Measurements from ENCODE around the gene GAP43. TPM values are rescaled to one million over a fixed set of nuclear protein-coding genes. Genes with fewer than 3 reads are reported as not detected.

Gene GAP43
- total RNA-seq, 1 donor from 2014 or later, result 17.4 TPM

DNA sequence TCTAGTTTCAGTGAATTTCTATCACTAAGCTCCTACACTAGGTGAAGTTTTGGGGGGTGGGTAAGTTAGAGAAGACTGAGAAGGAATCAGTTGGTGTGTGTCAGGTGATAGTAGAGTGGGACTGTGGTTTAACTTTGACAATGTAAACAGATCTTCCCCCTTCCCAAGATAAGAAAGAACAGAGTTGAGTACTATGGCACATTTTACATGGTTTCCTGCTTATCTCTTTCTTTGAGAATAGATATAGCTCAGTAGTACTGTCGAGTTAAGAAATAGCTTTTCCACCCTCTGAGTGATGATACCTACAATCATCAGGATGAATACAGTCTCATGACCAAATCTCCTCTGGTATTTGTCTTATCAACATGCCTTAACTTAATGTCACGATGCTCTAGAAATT lies 42.8 kb downstream of the GAP43 start:
- Mint-ChIP-seq H3K36me3 (ENCODE audit: low read depth, unreplicated experiment) (no peaks in the 10 kb centered on the region), H3K27ac (ENCODE audit: unreplicated experiment) (no peak overlapping the region), H3K4me1 (ENCODE audit: low read depth, unreplicated experiment) (peaks cover 52% of the 10 kb centered on the region), H3K4me3 (ENCODE audit: unreplicated experiment) (no peak overlapping the region), H3K27me3 (ENCODE audit: low read depth, unreplicated experiment) (no peaks in the 10 kb centered on the region), H3K9me3 (ENCODE audit: unreplicated experiment) (no peaks in the 10 kb centered on the region)
- peak; percentile 40 for DNase-seq (ENCODE audit: low read depth)
- Histone ChIP-seq H3K9ac (ENCODE audit: low read length) (no peak overlapping the region), H3K27ac (ENCODE audit: low read depth, low read length) (no peak overlapping the region), H3K4me1 (ENCODE audit: insufficient read depth, low read length) (peaks cover 9% of the 10 kb centered on the region), H3K9me3 (ENCODE audit: insufficient read depth, low read depth, low read length) (no peaks in the 10 kb centered on the region), H3K36me3 (ENCODE audit: insufficient read depth, low read length) (no peaks in the 10 kb centered on the region), H3K27me3 (ENCODE audit: insufficient read depth, low read length) (no peaks in the 10 kb centered on the region), H3K79me2 (ENCODE audit: insufficient read depth, low read length) (no peaks in the 10 kb centered on the region), H3K4me3 (ENCODE audit: insufficient read depth, low read depth, low read length) (no peak overlapping the region), H2AFZ (ENCODE audit: low read depth, low read length) (no peak overlapping the region), H3K4me2 (ENCODE audit: low read length) (peak overlapping the region; percentile 24), H4K20me1 (ENCODE audit: insufficient read depth, low read length) (no peaks in the 10 kb centered on the region)
- no peak for FAIRE-seq
- no peak for TF ChIP-seq EZH2 (IDR thresholded peaks at IDR 0.05; ENCODE audit: insufficient read depth, low read length)

DNA sequence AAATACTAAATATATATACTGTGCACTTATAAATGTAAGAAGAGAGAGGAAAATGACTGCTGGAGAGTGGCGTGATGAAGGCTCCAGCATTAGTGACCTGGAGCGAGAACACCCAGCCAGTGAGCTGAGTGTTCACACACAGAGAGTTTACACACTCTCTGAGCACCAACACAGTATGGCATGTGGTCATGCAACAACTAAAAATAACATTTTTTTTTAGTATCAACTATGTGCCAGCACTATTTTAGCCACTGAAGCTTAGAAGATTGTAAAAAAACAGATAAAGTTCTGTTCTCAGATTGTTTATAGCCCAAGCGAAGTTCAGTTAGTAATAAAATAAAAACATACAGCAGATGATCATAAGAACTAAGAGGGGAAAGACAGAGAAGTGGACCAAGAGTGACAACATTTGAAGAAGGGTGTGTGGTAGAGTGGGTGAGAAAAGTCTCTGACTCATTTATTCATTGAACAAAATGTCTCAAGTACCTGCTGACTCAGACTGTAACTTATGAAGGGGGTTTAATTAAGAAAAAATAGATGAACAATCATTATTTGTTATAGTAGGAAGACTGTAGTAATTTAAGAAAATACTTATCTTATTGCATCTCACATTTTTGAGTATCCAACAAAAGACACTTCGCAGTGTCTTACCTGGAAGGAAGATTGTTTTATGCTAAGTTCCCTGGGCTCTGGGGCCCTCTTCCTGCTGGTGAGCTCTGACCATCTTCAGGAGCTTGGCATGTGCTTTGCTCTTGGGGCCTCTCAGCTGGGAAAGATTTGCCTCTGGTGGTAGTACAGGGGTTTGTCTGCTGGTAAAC lies 43.8 kb downstream of the GAP43 start:
- Histone ChIP-seq H3K4me3 (ENCODE audit: insufficient read depth, low read depth, low read length) (no peak overlapping the region), H3K79me2 (ENCODE audit: insufficient read depth, low read length) (no peaks in the 10 kb centered on the region), H3K36me3 (ENCODE audit: insufficient read depth, low read length) (no peaks in the 10 kb centered on the region), H3K27me3 (ENCODE audit: insufficient read depth, low read length) (no peaks in the 10 kb centered on the region), H2AFZ (ENCODE audit: low read depth, low read length) (no peak overlapping the region), H3K9ac (ENCODE audit: low read length) (no peak overlapping the region), H3K4me1 (ENCODE audit: insufficient read depth, low read length) (peaks cover 6% of the 10 kb centered on the region), H4K20me1 (ENCODE audit: insufficient read depth, low read length) (no peaks in the 10 kb centered on the region), H3K9me3 (ENCODE audit: insufficient read depth, low read depth, low read length) (no peaks in the 10 kb centered on the region), H3K4me2 (ENCODE audit: low read length) (no peak overlapping the region), H3K27ac (ENCODE audit: low read depth, low read length) (no peak overlapping the region)
- no peak overlapping the region for H3K27ac Mint-ChIP-seq (ENCODE audit: unreplicated experiment)
- no peaks in the 10 kb centered on the region for H3K9me3 Mint-ChIP-seq (ENCODE audit: unreplicated experiment)
- TF ChIP-seq, protein P1, sequence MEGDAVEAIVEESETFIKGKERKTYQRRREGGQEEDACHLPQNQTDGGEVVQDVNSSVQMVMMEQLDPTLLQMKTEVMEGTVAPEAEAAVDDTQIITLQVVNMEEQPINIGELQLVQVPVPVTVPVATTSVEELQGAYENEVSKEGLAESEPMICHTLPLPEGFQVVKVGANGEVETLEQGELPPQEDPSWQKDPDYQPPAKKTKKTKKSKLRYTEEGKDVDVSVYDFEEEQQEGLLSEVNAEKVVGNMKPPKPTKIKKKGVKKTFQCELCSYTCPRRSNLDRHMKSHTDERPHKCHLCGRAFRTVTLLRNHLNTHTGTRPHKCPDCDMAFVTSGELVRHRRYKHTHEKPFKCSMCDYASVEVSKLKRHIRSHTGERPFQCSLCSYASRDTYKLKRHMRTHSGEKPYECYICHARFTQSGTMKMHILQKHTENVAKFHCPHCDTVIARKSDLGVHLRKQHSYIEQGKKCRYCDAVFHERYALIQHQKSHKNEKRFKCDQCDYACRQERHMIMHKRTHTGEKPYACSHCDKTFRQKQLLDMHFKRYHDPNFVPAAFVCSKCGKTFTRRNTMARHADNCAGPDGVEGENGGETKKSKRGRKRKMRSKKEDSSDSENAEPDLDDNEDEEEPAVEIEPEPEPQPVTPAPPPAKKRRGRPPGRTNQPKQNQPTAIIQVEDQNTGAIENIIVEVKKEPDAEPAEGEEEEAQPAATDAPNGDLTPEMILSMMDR (IDR thresholded peaks at IDR 0.05; ENCODE audit: insufficient read depth, low read depth, low read length), result no peak
- no peak for TF ChIP-seq EZH2 (IDR thresholded peaks at IDR 0.05; ENCODE audit: insufficient read depth, low read length)
- peak; percentile 17 for FAIRE-seq
- peaks cover 48% of the 10 kb centered on the region for H3K4me1 Mint-ChIP-seq (ENCODE audit: low read depth, unreplicated experiment)
- H3K36me3 Mint-ChIP-seq (ENCODE audit: low read depth, unreplicated experiment), result no peaks in the 10 kb centered on the region
- peak overlapping the region; percentile 2 for H3K4me3 Mint-ChIP-seq (ENCODE audit: unreplicated experiment)
- H3K27me3 Mint-ChIP-seq (ENCODE audit: low read depth, unreplicated experiment), result no peaks in the 10 kb centered on the region
- DNase-seq (ENCODE audit: low read depth), result peak; percentile 73

DNA sequence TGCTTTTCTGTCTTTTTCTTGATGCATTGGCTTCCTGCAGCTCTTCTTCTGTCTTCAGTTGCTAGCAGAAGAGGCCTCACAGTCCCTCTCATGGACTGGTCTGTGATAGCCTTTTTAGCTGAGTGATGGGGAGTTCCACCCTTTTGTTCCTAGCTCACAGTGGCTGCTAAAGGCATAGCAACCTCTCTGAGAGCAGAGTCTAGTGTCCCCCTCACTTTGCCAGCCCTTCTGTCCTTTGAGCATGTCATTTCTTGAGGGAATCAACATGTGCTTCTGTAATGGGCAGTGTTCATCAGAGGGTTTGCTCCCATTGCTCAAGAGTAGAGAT lies 44.4 kb downstream of the GAP43 start:
- no peak for FAIRE-seq

More for the DNA sequence above, 44.4 kb downstream of the GAP43 start:
- H4K20me1 ChIP-seq (ENCODE audit: insufficient read depth, low read length), result no peaks in the 10 kb centered on the region
- H3K9me3 Mint-ChIP-seq (ENCODE audit: unreplicated experiment), result no peaks in the 10 kb centered on the region
- H3K4me2 ChIP-seq (ENCODE audit: low read length), result no peak overlapping the region
- H3K36me3 Mint-ChIP-seq (ENCODE audit: low read depth, unreplicated experiment), result no peaks in the 10 kb centered on the region
- no peak overlapping the region for H3K27ac ChIP-seq (ENCODE audit: low read depth, low read length)
- peaks cover 5% of the 10 kb centered on the region for H3K4me1 ChIP-seq (ENCODE audit: insufficient read depth, low read length)
- H3K4me3 ChIP-seq (ENCODE audit: insufficient read depth, low read depth, low read length), result no peak overlapping the region
- no peaks in the 10 kb centered on the region for H3K27me3 ChIP-seq (ENCODE audit: insufficient read depth, low read length)
- H3K79me2 ChIP-seq (ENCODE audit: insufficient read depth, low read length), result no peaks in the 10 kb centered on the region
- H3K4me1 Mint-ChIP-seq (ENCODE audit: low read depth, unreplicated experiment), result peaks cover 47% of the 10 kb centered on the region
- TF ChIP-seq, protein P1 (IDR thresholded peaks at IDR 0.05; ENCODE audit: insufficient read depth, low read depth, low read length), result no peak
- no peak for TF ChIP-seq EZH2 (IDR thresholded peaks at IDR 0.05; ENCODE audit: insufficient read depth, low read length)
- no peaks in the 10 kb centered on the region for H3K9me3 ChIP-seq (ENCODE audit: insufficient read depth, low read depth, low read length)
- no peak overlapping the region for H2AFZ ChIP-seq (ENCODE audit: low read depth, low read length)
- DNase-seq (ENCODE audit: low read depth), result no peak
- no peak overlapping the region for H3K9ac ChIP-seq (ENCODE audit: low read length)
- H3K27ac Mint-ChIP-seq (ENCODE audit: unreplicated experiment), result no peak overlapping the region
- no peaks in the 10 kb centered on the region for H3K27me3 Mint-ChIP-seq (ENCODE audit: low read depth, unreplicated experiment)
- peak overlapping the region; percentile 2 for H3K4me3 Mint-ChIP-seq (ENCODE audit: unreplicated experiment)
- no peaks in the 10 kb centered on the region for H3K36me3 ChIP-seq (ENCODE audit: insufficient read depth, low read length)

Measured in astrocyte (in vitro differentiated cells and primary cell).